K562 (cell line): ENCODE data around the gene KATNB1. TPM values are rescaled to one million over a fixed set of nuclear protein-coding genes. Genes with fewer than 3 reads are reported as not detected.

ENCODE experiments used
- ATAC-seq: fragments of 200-7000 bp; cut with Tn5 transposase; 3 replicates; pipeline ENCODE4 v1.9.1; 2020; ENCODE audit warnings: moderate library complexity
- BruUV-seq: library from RNA; stranded (reverse); fragments of 400-500 nt; replicated peaks from 2 replicates; lab custom pipeline; 2021; lab: Mats Ljungman, UMichigan
- CTCF ChIA-PET: fragments of 300-600 bp; formaldehyde crosslinking; extraction: SDS; loops from one replicate; lab custom pipeline; 2021; ENCODE audit warnings: low intra/inter-chr PET ratio; lab: Yijun Ruan, JAX
- POLR2A ChIA-PET: fragments of 300-600, 350-650 bp; sonication (Branson Sonifier 250); formaldehyde crosslinking; extraction: SDS; loops from one replicate; lab custom pipeline; 2021; ENCODE audit warnings: antibody characterized with exemption, inconsistent platforms; lab: Yijun Ruan, JAX
- DNase-seq, 4 experiments: peaks; one replicate each; pipeline versions ENCODE4 v3.0.0 to v3.0.0-alpha.2; 2011 to 2018; ENCODE audit warnings: low spot score in 3 of 4, mixed read lengths in 3 of 4; ENCODE audit errors: extremely low read depth in 1 of 4
- FAIRE-seq: peaks from 2 replicates; lab custom pipeline; 2011; peaks lifted over from hg19 to GRCh38; lab: Jason Lieb, UNC
- H2AFZ ChIP-seq: 2 replicates; pipeline ENCODE4 v1.6.0; 2011; ENCODE audit warnings: low read depth, low read length, control low read depth, inconsistent platforms
- H3K27ac ChIP-seq: fragments of 200-600 bp; 3 replicates; pipeline ENCODE4 v1.8.0; 2011; ENCODE audit warnings: low read depth, mild to moderate bottlenecking, control low read depth, inconsistent platforms, low read length, moderate library complexity, mixed read lengths; ENCODE audit errors: extremely low read depth
- H3K27me3 ChIP-seq, 2 experiments: fragments of 300-600 bp in 1 of 2; 2 replicates in 1 of 2; 3 replicates in 1 of 2; pipeline versions ENCODE4 v1.6.0 to v1.8.0; 2011; ENCODE audit warnings: inconsistent platforms in 2 of 2, low read length in 2 of 2, mild to moderate bottlenecking in 1 of 2, mixed read lengths in 1 of 2, moderate library complexity in 1 of 2; ENCODE audit not compliant: control insufficient read depth in 2 of 2, insufficient read depth in 2 of 2
- H3K36me3 ChIP-seq: fragments of 300-600 bp; 3 replicates; pipeline ENCODE4 v1.8.0; 2011; ENCODE audit warnings: mild to moderate bottlenecking, low read length, inconsistent platforms; ENCODE audit not compliant: control insufficient read depth, insufficient read depth
- H3K4me1 ChIP-seq, 2 experiments: fragments of 200-600 bp in 1 of 2; replicated peaks in 1 of 2; 2 replicates in 1 of 2; 3 replicates in 1 of 2; pipeline versions ENCODE4 v1.5.1 to v1.8.0; 2011; ENCODE audit warnings: inconsistent platforms in 2 of 2, low read length in 2 of 2, mild to moderate bottlenecking in 1 of 2, mixed read lengths in 1 of 2, moderate library complexity in 1 of 2; ENCODE audit not compliant: control insufficient read depth in 2 of 2, insufficient read depth in 2 of 2
- H3K4me2 ChIP-seq: 2 replicates; pipeline ENCODE4 v1.6.1; 2011; ENCODE audit warnings: low read length, control low read depth, inconsistent platforms, mixed read lengths; ENCODE audit not compliant: insufficient read depth
- H3K4me3 ChIP-seq: fragments of 200-600 bp; sonication (generic), shearing (Covaris generic); 2 replicates; pipeline ENCODE4 v1.5.1; 2016; ENCODE audit warnings: control low read depth, inconsistent platforms
- H3K79me2 ChIP-seq: fragments of 200-600 bp; 3 replicates; pipeline ENCODE4 v1.8.0; 2011; ENCODE audit warnings: low read length, inconsistent platforms; ENCODE audit not compliant: control insufficient read depth, insufficient read depth
- H3K9ac ChIP-seq, 2 experiments: 2 replicates each; pipeline versions ENCODE4 v1.6.0 to v1.6.1; 2011; ENCODE audit warnings: low read depth in 2 of 2, low read length in 2 of 2, control low read depth in 1 of 2, inconsistent platforms in 1 of 2, mild to moderate bottlenecking in 1 of 2, mixed read lengths in 1 of 2; ENCODE audit not compliant: insufficient read depth in 1 of 2
- H3K9me1 ChIP-seq: one replicate; pipeline ENCODE4 v1.6.0; 2011; ENCODE audit warnings: inconsistent platforms, mild to moderate bottlenecking, low read length, moderate library complexity; ENCODE audit not compliant: control insufficient read depth, insufficient read depth
- H3K9me3 ChIP-seq: replicated peaks from 2 replicates; pipeline ENCODE4 v1.5.1; 2011; ENCODE audit warnings: low read depth, low read length, inconsistent platforms; ENCODE audit not compliant: control insufficient read depth, insufficient read depth
- H4K20me1 ChIP-seq: replicated peaks from 2 replicates; pipeline ENCODE4 v1.6.1; 2011; ENCODE audit warnings: low read length, inconsistent platforms, mixed read lengths; ENCODE audit not compliant: control insufficient read depth, insufficient read depth
- BCL6 ChIP-seq: fragments of 250-450 bp; sonication (Bioruptor Pico); IDR thresholded peaks from 2 replicates; pipeline ENCODE4 v1.4.0; 2020
- CBX3 ChIP-seq, 2 experiments: IDR thresholded peaks; 1 replicate in 1 of 2; 2 replicates in 1 of 2; pipeline ENCODE4 v1.6.1; 2012; ENCODE audit warnings: inconsistent platforms in 2 of 2, low read length in 2 of 2, borderline replicate concordance in 1 of 2, control low read depth in 1 of 2
- ELK3 ChIP-seq: fragments of 450-650 bp; formaldehyde crosslinking; IDR thresholded peaks from 2 replicates; pipeline ENCODE4 v1.4.0; 2020; ENCODE audit warnings: mild to moderate bottlenecking
- EWSR1 ChIP-seq: fragments of 450-650 bp; IDR thresholded peaks from 2 replicates; pipeline ENCODE4 v1.6.1; 2018; ENCODE audit warnings: borderline replicate concordance, mild to moderate bottlenecking, low read depth, moderate library complexity; ENCODE audit not compliant: partially characterized antibody
- FOXJ3 ChIP-seq: sonication (generic); formaldehyde crosslinking; IDR thresholded peaks from 2 replicates; pipeline ENCODE4 v1.4.0; 2020; ENCODE audit warnings: mild to moderate bottlenecking, missing genetic modification reagents
- GABPB1 ChIP-seq: sonication (generic); formaldehyde crosslinking; IDR thresholded peaks from 2 replicates; pipeline ENCODE4 v1.8.0; 2022; ENCODE audit warnings: mild to moderate bottlenecking, missing genetic modification reagents
- MAFF ChIP-seq: IDR thresholded peaks from 2 replicates; pipeline ENCODE4 v1.6.1; 2012; ENCODE audit warnings: low read length, improper control_type of control experiment
- PURB ChIP-seq: sonication (generic); formaldehyde crosslinking; IDR thresholded peaks from 2 replicates; pipeline ENCODE4 v1.9.0; 2021; ENCODE audit warnings: low read depth, mild to moderate bottlenecking, missing genetic modification reagents
- SAP30 ChIP-seq: fragments of 200-600 bp; sonication (generic); IDR thresholded peaks from 2 replicates; pipeline ENCODE4 v1.6.1; 2012; ENCODE audit warnings: borderline replicate concordance, low read depth, mild to moderate bottlenecking, moderate library complexity, low read length, control low read depth, inconsistent platforms; ENCODE audit not compliant: insufficient read depth, poor library complexity, severe bottlenecking
- SNIP1 ChIP-seq: fragments of 450-650 bp; IDR thresholded peaks from 2 replicates; pipeline ENCODE4 v1.7.1; 2017; ENCODE audit warnings: low read depth, mild to moderate bottlenecking
- TAF9B ChIP-seq: fragments of 450-650 bp; IDR thresholded peaks from 2 replicates; pipeline ENCODE4 v1.6.1; 2018; ENCODE audit warnings: mild to moderate bottlenecking; ENCODE audit not compliant: partially characterized antibody
- TEAD4 ChIP-seq, 2 experiments: sonication (generic) in 1 of 2; formaldehyde crosslinking in 1 of 2; IDR thresholded peaks; 2 replicates each; pipeline versions ENCODE4 v1.6.1 to v1.8.0; 2012 to 2022; ENCODE audit warnings: borderline replicate concordance in 1 of 2, inconsistent platforms in 1 of 2, low read length in 1 of 2, mild to moderate bottlenecking in 1 of 2, missing genetic modification reagents in 1 of 2
- ZNF668 ChIP-seq: fragments of 250-450 bp; sonication (Bioruptor Pico); IDR thresholded peaks from 2 replicates; pipeline ENCODE4 v1.8.0; 2022; ENCODE audit warnings: mild to moderate bottlenecking, inconsistent platforms
- ZNF778 ChIP-seq: fragments of 450-650 bp; formaldehyde crosslinking; IDR thresholded peaks from 2 replicates; pipeline ENCODE4 v1.4.0; 2020; ENCODE audit warnings: mild to moderate bottlenecking, moderate library complexity
- WGBS: fragments of 100-300 bp; shearing (Covaris generic); methylation state at CpG from one replicate; pipeline ENCODE4 v1.1.6; 2016; ENCODE audit warnings: low coverage, mixed read lengths; ENCODE audit not compliant: insufficient coverage; ENCODE audit errors: missing lambda C conversion rate; 5-methylcytosine and 5-hydroxymethylcytosine counted together
- in situ Hi-C: fragments of 300-500 bp; cut with MboI; formaldehyde crosslinking; loops from 4 replicates; pipeline ENCODE4 v1.15.0; 2018; ENCODE audit warnings: inconsistent platforms, mixed read lengths
- intact Hi-C: fragments of 100-400 bp; cut with micrococcal nuclease; formaldehyde crosslinking; loops from 2 replicates; pipeline ENCODE4 v1.14.2; 2022
- polyA plus RNA-seq, 8 experiments: library from polyadenylated mRNA; depleted of rRNA in 4 of 8; stranded (reverse) in 5 of 8; unstranded in 3 of 8; fragments of >200 nt; fragmentation: Nextera tagmentation in 2 of 8; fragmentation: Illumina TruSeq in 1 of 8; extraction: Ambion mirVana in 2 of 8; extraction: Trizol in 1 of 8; gene quantifications; 2 replicates each; pipeline versions ENCODE4 v1.2.1 to v1.2.3, GENCODE V29; 2011 to 2014; ENCODE audit warnings: inconsistent platforms in 1 of 8, missing spikeins in 1 of 8
- total RNA-seq, 7 experiments: library from RNA; depleted of rRNA in 6 of 7; stranded (reverse); fragments of >200 nt in 6 of 7; fragmentation: Illumina TruSeq in 2 of 7; extraction: Trizol in 2 of 7; gene quantifications; 2 replicates each; pipeline versions ENCODE4 v1.2.1 to v1.2.3, GENCODE V29; 2011 to 2021; ENCODE audit warnings: low replicate concordance in 1 of 7
- TF ChIP-seq, protein P1 (sequence below): fragments of 250-450 bp; sonication (Bioruptor Pico); IDR thresholded peaks from 2 replicates; pipeline ENCODE4 v1.9.0; 2021; ENCODE audit warnings: mild to moderate bottlenecking
- TF ChIP-seq, protein P2 (sequence below): conservative IDR thresholded peaks from 2 replicates; pipeline ENCODE4 v1.6.1; 2011; ENCODE audit warnings: low read depth, mild to moderate bottlenecking, low read length; ENCODE audit not compliant: control insufficient read depth
- TF ChIP-seq, protein P3 (sequence below): fragments of 250-450 bp; sonication (Bioruptor Pico); IDR thresholded peaks from 2 replicates; pipeline ENCODE4 v1.4.0; 2020; ENCODE audit warnings: mild to moderate bottlenecking

Gene KATNB1
- total and polyA plus RNA-seq, 9 of the 15 experiments (the other 6 are each of a cell fraction or from before 2014, with no cell fraction given) = 1.2 to 52.6 (median 21.9) TPM

- intact Hi-C loops (no loop called here), in situ Hi-C loops (no loop called here)
- Histone ChIP-seq H3K4me2 (0 out of 2 replicates have a peak overlapping the region, but pooled peaks have one; percentile 95), H3K27me3 (no peaks in the 10 kb centered on the region), H3K4me3 (no peak overlapping the region), H2AFZ (no peak overlapping the region), H3K9me1 (no peaks in the 10 kb centered on the region), H3K36me3 (peaks cover 58% of the 10 kb centered on the region), H3K9ac (peak overlapping the region in 1 of 2 experiments; percentile 71; a peak in 2 of 4 replicates), H3K4me1 (peaks cover 41 to 69% of the 10 kb centered on the region in 2 experiments), H3K79me2 (peaks cover 47% of the 10 kb centered on the region), H3K9me3 (no peaks in the 10 kb centered on the region), H3K27ac (no peak overlapping the region; the same call in 2 of the 3 replicates), H4K20me1 (peaks cover 4% of the 10 kb centered on the region; the same call in 1 of the 2 replicates)
- no TSS peak for BruUV-seq
- ChIA-PET POLR2A (interaction anchor here (0.8 to 4.5 kb wide), 3 partner anchors 11 to 35 kb away, joined by 3 to 20 read pairs (median 3); no protein-coding TSS in a partner anchor), CTCF (no interaction called here)
- TF ChIP-seq TAF9B (no peak), SAP30 (no peak), GABPB1 (CRISPR knock-in tag) (no peak), TEAD4 (IDR thresholded peaks at IDR 0.05; ENCODE audit: low read length) (no peak), TEAD4 (CRISPR knock-in tag; IDR thresholded peaks at IDR 0.05; ENCODE audit: borderline replicate concordance) (no peak), PURB (CRISPR knock-in tag) (no peak), MAFF (no peak), SNIP1 (no peak), ZNF668 (CRISPR knock-in tag) (no peak), ZNF778 (no peak), ELK3 (CRISPR knock-in tag) (no peak), BCL6 (CRISPR knock-in tag) (no peak), FOXJ3 (no peak), EWSR1 (no peak), CBX3 (IDR thresholded peaks at IDR 0.05; ENCODE audit: borderline replicate concordance in 1 of 2, low read length in 2 of 2) (no peak)
- TF ChIP-seq, protein P1, sequence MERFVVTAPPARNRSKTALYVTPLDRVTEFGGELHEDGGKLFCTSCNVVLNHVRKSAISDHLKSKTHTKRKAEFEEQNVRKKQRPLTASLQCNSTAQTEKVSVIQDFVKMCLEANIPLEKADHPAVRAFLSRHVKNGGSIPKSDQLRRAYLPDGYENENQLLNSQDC (CRISPR knock-in tag) = no peak
- TF ChIP-seq, protein P2, sequence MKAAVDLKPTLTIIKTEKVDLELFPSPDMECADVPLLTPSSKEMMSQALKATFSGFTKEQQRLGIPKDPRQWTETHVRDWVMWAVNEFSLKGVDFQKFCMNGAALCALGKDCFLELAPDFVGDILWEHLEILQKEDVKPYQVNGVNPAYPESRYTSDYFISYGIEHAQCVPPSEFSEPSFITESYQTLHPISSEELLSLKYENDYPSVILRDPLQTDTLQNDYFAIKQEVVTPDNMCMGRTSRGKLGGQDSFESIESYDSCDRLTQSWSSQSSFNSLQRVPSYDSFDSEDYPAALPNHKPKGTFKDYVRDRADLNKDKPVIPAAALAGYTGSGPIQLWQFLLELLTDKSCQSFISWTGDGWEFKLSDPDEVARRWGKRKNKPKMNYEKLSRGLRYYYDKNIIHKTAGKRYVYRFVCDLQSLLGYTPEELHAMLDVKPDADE = no peak
- TF ChIP-seq, protein P3, sequence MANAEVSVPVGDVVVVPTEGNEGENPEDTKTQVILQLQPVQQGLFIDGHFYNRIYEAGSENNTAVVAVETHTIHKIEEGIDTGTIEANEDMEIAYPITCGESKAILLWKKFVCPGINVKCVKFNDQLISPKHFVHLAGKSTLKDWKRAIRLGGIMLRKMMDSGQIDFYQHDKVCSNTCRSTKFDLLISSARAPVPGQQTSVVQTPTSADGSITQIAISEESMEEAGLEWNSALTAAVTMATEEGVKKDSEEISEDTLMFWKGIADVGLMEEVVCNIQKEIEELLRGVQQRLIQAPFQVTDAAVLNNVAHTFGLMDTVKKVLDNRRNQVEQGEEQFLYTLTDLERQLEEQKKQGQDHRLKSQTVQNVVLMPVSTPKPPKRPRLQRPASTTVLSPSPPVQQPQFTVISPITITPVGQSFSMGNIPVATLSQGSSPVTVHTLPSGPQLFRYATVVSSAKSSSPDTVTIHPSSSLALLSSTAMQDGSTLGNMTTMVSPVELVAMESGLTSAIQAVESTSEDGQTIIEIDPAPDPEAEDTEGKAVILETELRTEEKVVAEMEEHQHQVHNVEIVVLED = no peak
- no peak for ATAC-seq
- 91% methylated on average over 13 of the region's 16 CpGs for WGBS
- FAIRE-seq = no peak
- DNase-seq = no peak
Observed at GRCh38 chr16:57798267-57798810, 62.8 kb downstream of the KATNB1 start.
